Measurements from ENCODE around the gene KCTD1.

DNA sequence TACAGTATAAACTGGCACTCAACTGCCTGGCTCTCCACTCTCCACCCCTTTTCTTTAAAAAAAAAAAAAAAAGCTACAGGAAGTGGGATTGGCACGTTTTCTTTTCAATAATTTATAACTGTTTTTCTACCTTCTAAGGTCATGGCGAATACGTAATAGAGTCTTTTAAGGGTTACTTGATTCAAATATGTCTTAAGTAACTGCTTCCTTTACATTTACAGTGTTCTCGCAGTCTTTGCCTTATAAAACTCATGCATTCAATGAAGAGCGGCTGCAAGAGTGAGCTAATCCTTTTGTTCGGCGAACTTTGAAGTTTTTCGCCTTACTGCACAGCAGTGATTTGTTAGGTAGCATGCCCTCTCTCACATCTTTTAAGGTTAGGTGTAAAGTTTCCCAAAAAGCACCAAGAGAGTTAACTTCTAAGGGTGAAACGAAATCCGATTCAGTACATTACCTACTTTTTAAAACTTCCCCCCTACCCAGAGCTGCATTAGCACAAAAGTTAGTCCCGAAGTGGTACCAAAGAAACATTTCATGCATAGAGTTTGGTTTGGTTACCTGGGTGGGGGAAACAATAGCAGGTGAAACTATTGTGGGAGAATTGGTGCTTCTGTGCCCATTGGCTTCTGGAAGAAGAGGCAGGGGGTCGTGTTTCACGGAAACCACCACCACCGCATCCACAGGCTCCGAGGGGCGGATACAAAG, 2.0 kb downstream of the KCTD1 start:
- TF ChIP-seq, protein P1, sequence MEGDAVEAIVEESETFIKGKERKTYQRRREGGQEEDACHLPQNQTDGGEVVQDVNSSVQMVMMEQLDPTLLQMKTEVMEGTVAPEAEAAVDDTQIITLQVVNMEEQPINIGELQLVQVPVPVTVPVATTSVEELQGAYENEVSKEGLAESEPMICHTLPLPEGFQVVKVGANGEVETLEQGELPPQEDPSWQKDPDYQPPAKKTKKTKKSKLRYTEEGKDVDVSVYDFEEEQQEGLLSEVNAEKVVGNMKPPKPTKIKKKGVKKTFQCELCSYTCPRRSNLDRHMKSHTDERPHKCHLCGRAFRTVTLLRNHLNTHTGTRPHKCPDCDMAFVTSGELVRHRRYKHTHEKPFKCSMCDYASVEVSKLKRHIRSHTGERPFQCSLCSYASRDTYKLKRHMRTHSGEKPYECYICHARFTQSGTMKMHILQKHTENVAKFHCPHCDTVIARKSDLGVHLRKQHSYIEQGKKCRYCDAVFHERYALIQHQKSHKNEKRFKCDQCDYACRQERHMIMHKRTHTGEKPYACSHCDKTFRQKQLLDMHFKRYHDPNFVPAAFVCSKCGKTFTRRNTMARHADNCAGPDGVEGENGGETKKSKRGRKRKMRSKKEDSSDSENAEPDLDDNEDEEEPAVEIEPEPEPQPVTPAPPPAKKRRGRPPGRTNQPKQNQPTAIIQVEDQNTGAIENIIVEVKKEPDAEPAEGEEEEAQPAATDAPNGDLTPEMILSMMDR (IDR thresholded peaks at IDR 0.05), result no peak
- no peak for TF ChIP-seq POLR2A (IDR thresholded peaks at IDR 0.05)
